HL-60/S4 treated with phorbol 12-myristate 13-acetate at 8.2 ng/mL for 4 days and 3 days (cell line): ENCODE data around the gene PPFIBP2.

ENCODE experiments used
- in situ Hi-C: fragments of 300-500 bp; cut with MboI; formaldehyde crosslinking; loops from 2 replicates; pipeline ENCODE4 v1.15.0; 2022; ENCODE audit warnings: low sequenced_read_pairs

PPFIBP2 gene

GRCh38 chr11:7677796-7678201 lies 164.0 kb downstream of the PPFIBP2 start:
- in situ Hi-C loops = loop anchor here (25.0 kb wide), 1 partner anchor 565 kb away; no protein-coding TSS in a partner anchor

GRCh38 chr11:7683571-7683970 lies 169.8 kb downstream of the PPFIBP2 start:
- in situ Hi-C loops = loop anchor here (25.0 kb wide), 1 partner anchor 571 kb away; no protein-coding TSS in a partner anchor

- in situ Hi-C loops = loop anchor here (25.0 kb wide), 1 partner anchor 574 kb away; no protein-coding TSS in a partner anchor
These were observed 173.0 kb downstream of the PPFIBP2 start for GRCh38 chr11:7686761-7687160.

- in situ Hi-C loops = loop anchor here (25.0 kb wide), 1 partner anchor 575 kb away; no protein-coding TSS in a partner anchor
These were observed 173.6 kb downstream of the PPFIBP2 start for GRCh38 chr11:7687386-7687785.

GRCh38 chr11:7688238-7688826 lies 174.5 kb downstream of the PPFIBP2 start:
- in situ Hi-C loops = loop anchor here (25.0 kb wide), 1 partner anchor 576 kb away; no protein-coding TSS in a partner anchor

- in situ Hi-C loops = loop anchor here (25.0 kb wide), 1 partner anchor 577 kb away; no protein-coding TSS in a partner anchor
These were observed 175.4 kb downstream of the PPFIBP2 start for GRCh38 chr11:7689239-7689638.

- in situ Hi-C loops = loop anchor here (25.0 kb wide), 1 partner anchor 578 kb away; no protein-coding TSS in a partner anchor
These were observed 176.8 kb downstream of the PPFIBP2 start for GRCh38 chr11:7690648-7691047.

- in situ Hi-C loops = loop anchor here (25.0 kb wide), 1 partner anchor 580 kb away; no protein-coding TSS in a partner anchor
These were observed 178.1 kb downstream of the PPFIBP2 start for GRCh38 chr11:7691759-7692350.

- in situ Hi-C loops = loop anchor here (25.0 kb wide), 1 partner anchor 580 kb away; no protein-coding TSS in a partner anchor
These were observed 178.6 kb downstream of the PPFIBP2 start for GRCh38 chr11:7692426-7692825.

- in situ Hi-C loops = loop anchor here (25.0 kb wide), 1 partner anchor 582 kb away; no protein-coding TSS in a partner anchor
These were observed 180.4 kb downstream of the PPFIBP2 start for GRCh38 chr11:7694235-7694634.

GRCh38 chr11:7696424-7696823 lies 182.6 kb downstream of the PPFIBP2 start:
- in situ Hi-C loops = loop anchor here (25.0 kb wide), 1 partner anchor 584 kb away; no protein-coding TSS in a partner anchor
